OCI-LY3 (cell line): ENCODE measurements around the gene CD79B.

Experiments
- H2AFZ ChIP-seq: fragments of 200-600, 300-600 bp; shearing (Covaris generic); 2 replicates; pipeline ENCODE4 v1.6.0; 2014; ENCODE audit warnings: antibody characterized with exemption, low read depth, low read length
- H3K27ac ChIP-seq: fragments of 200-600, 300-600 bp; sonication (generic); 2 replicates; pipeline ENCODE4 v1.5.1; 2014; ENCODE audit warnings: mild to moderate bottlenecking, low read length, moderate library complexity, mixed read lengths
- H3K27me3 ChIP-seq: fragments of 200-600, 300-600 bp; sonication (generic); 2 replicates; pipeline ENCODE4 v1.6.1; 2014; ENCODE audit warnings: low read depth, low read length, mixed read lengths
- H3K36me3 ChIP-seq: fragments of 200-600, 300-600 bp; sonication (generic); replicated peaks from 2 replicates; pipeline ENCODE3; 2014; ENCODE audit warnings: low read depth, low read length, mixed read lengths
- H3K4me1 ChIP-seq: fragments of 300-600, 200-600 bp; sonication (generic); 2 replicates; pipeline ENCODE4 v1.6.1; 2014; ENCODE audit warnings: low read length, mixed read lengths
- H3K4me2 ChIP-seq: fragments of 200-600, 300-600 bp; sonication (generic); 2 replicates; pipeline ENCODE4 v1.6.1; 2014; ENCODE audit warnings: low read length, mixed read lengths
- H3K4me3 ChIP-seq: fragments of 300-600, 200-600 bp; sonication (generic); 2 replicates; pipeline ENCODE4 v1.5.1; 2014; ENCODE audit warnings: antibody characterized with exemption, mild to moderate bottlenecking, low read length, moderate library complexity
- H3K79me2 ChIP-seq: fragments of 300-600, 200-600 bp; shearing (Covaris generic); 2 replicates; pipeline ENCODE4 v1.6.1; 2014; ENCODE audit warnings: mild to moderate bottlenecking, low read length, mixed read lengths
- H3K9ac ChIP-seq: fragments of 300-600, 200-600 bp; shearing (Covaris generic); 2 replicates; pipeline ENCODE4 v1.6.0; 2014; ENCODE audit warnings: mild to moderate bottlenecking, low read length, moderate library complexity
- H3K9me3 ChIP-seq: fragments of 200-600, 300-600 bp; shearing (Covaris generic); 2 replicates; pipeline ENCODE4 v1.6.1; 2014; ENCODE audit warnings: low read length, mixed read lengths; ENCODE audit not compliant: insufficient read depth
- H4K20me1 ChIP-seq: fragments of 200-600, 300-600 bp; sonication (generic); 2 replicates; pipeline ENCODE4 v1.6.1; 2016; ENCODE audit warnings: low read length, mixed read lengths; ENCODE audit not compliant: insufficient read depth
- CTCF ChIP-seq: fragments of 200-600, 300-600 bp; sonication (generic); IDR thresholded peaks from 2 replicates; pipeline ENCODE4 v1.5.1; 2014; ENCODE audit warnings: antibody characterized with exemption, low read length, low read depth
- EZH2phosphoT487 ChIP-seq: fragments of 200-600 bp; shearing (Covaris generic); IDR thresholded peaks from 2 replicates; pipeline ENCODE4 v1.6.1; 2018; ENCODE audit warnings: antibody characterized with exemption, mixed run types, low read depth

The CD79B gene

GRCh38 chr17:63969278-63969677 is 37.1 kb upstream of the CD79B start:
- H3K4me1 ChIP-seq: peaks cover 11% of the 10 kb centered on the region
- no peak overlapping the region for H2AFZ ChIP-seq
- no peak overlapping the region for H3K4me2 ChIP-seq
- no peaks in the 10 kb centered on the region for H4K20me1 ChIP-seq
- no peak for TF ChIP-seq EZH2phosphoT487
- H3K27ac ChIP-seq: no peak overlapping the region
- H3K27me3 ChIP-seq: no peaks in the 10 kb centered on the region
- no peaks in the 10 kb centered on the region for H3K9me3 ChIP-seq
- H3K36me3 ChIP-seq: no peaks in the 10 kb centered on the region
- no peak overlapping the region for H3K9ac ChIP-seq
- no peak overlapping the region for H3K4me3 ChIP-seq
- no peaks in the 10 kb centered on the region for H3K79me2 ChIP-seq

- no peaks in the 10 kb centered on the region for H3K36me3 ChIP-seq
- H3K4me2 ChIP-seq: no peak overlapping the region
- no peak overlapping the region for H3K27ac ChIP-seq
- no peak overlapping the region for H3K4me3 ChIP-seq
- no peaks in the 10 kb centered on the region for H3K9me3 ChIP-seq
- no peaks in the 10 kb centered on the region for H3K79me2 ChIP-seq
- no peaks in the 10 kb centered on the region for H3K27me3 ChIP-seq
- peaks cover 11% of the 10 kb centered on the region for H3K4me1 ChIP-seq
- TF ChIP-seq CTCF: no peak
- TF ChIP-seq EZH2phosphoT487: no peak
- no peak overlapping the region for H2AFZ ChIP-seq
- no peak overlapping the region for H3K9ac ChIP-seq
- no peaks in the 10 kb centered on the region for H4K20me1 ChIP-seq
These were observed 35.8 kb upstream of the CD79B start for GRCh38 chr17:63967953-63968352.

- peaks cover 11% of the 10 kb centered on the region for H3K4me1 ChIP-seq
- H3K4me2 ChIP-seq: no peak overlapping the region
- no peak overlapping the region for H3K27ac ChIP-seq
- no peaks in the 10 kb centered on the region for H3K9me3 ChIP-seq
- H3K79me2 ChIP-seq: no peaks in the 10 kb centered on the region
- H3K36me3 ChIP-seq: no peaks in the 10 kb centered on the region
- H4K20me1 ChIP-seq: no peaks in the 10 kb centered on the region
- H2AFZ ChIP-seq: no peak overlapping the region
- H3K27me3 ChIP-seq: no peaks in the 10 kb centered on the region
- H3K4me3 ChIP-seq: no peak overlapping the region
- no peak for TF ChIP-seq EZH2phosphoT487
- no peak for TF ChIP-seq CTCF
- H3K9ac ChIP-seq: no peak overlapping the region
These were observed 34.6 kb upstream of the CD79B start for GRCh38 chr17:63966646-63967264.

- Histone ChIP-seq H3K9ac (no peak overlapping the region), H3K4me3 (no peak overlapping the region), H3K79me2 (no peaks in the 10 kb centered on the region), H3K27ac (no peak overlapping the region), H3K4me1 (peaks cover 11% of the 10 kb centered on the region), H3K9me3 (no peaks in the 10 kb centered on the region), H4K20me1 (no peaks in the 10 kb centered on the region), H3K36me3 (no peaks in the 10 kb centered on the region), H3K27me3 (no peaks in the 10 kb centered on the region), H2AFZ (no peak overlapping the region), H3K4me2 (no peak overlapping the region)
- TF ChIP-seq CTCF: no peak
- TF ChIP-seq EZH2phosphoT487: no peak
These were observed 31.0 kb upstream of the CD79B start for GRCh38 chr17:63963123-63963522.
